ENCODE data around the gene GNAI2. TPM values are rescaled to one million over a fixed set of nuclear protein-coding genes. Genes with fewer than 3 reads are reported as not detected.
"Not testable (repeated sequence)": the region's sequence is repeated elsewhere in the genome, so short reads cannot be mapped to it uniquely, and the experiment has no call there.

Gene GNAI2
- total RNA-seq, 5 donors from 2014 or later (not counting 1 experiment from before 2014, with no cell fraction given): 257 to 313 (median 287) TPM

DNA sequence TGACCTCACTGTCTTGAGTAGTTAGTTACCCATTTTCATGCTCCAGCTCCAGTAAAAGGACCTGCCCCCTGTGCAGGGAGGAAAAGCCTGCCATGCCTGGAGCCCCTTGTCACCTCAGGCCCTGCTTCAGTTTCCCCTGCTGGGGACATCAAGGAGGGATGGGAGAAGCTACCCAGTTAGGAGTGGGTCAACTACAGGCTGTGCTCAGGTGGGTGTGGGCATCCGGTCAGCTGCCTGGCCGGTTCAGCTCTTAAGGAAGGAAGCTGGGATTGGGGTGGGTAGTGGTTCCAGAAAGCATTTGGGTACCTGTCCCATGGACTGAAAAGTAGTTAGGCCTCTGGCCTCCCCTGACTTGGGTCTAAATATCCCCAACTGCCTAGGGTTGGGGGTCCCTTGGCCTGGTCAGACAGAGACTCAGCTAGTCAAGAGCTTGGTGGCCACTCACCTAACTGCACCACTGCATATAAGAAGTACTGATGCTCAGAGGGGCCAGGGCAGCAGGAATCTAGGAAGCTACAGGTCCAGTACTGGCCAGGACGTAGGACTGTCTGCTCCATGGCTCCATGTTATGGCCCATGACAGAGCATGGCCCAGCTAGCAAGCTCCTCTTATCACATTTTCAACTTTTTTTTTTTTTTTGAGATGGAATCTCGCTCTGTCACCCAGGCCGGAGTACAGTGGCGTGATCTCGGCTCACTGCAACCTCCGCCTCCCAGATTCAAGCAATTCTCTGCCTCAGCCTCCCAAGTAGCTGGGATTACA, 43.4 kb downstream of the GNAI2 start:
- Histone ChIP-seq H3K9me3 (no peaks in the 10 kb centered on the region), H3K4me1 (ENCODE audit: control insufficient read depth in 1 of 2, extremely low read depth in 1 of 2, insufficient read depth in 2 of 2, low read length in 2 of 2) (peaks cover 2 to 23% of the 10 kb centered on the region in 2 experiments), H3K36me3 (ENCODE audit: control insufficient read depth in 2 of 2, extremely low read depth in 1 of 2, insufficient read depth in 1 of 2, low read length in 1 of 2) (no peaks in the 10 kb centered on the region), H3K27ac (ENCODE audit: low read length) (no peak overlapping the region), H3K27me3 (replicated peaks in 1 of 2; ENCODE audit: control insufficient read depth in 2 of 2, extremely low read depth in 1 of 2, insufficient read depth in 2 of 2, low read length in 1 of 2) (peaks cover 9 to 48% of the 10 kb centered on the region in 2 experiments), H3K4me3 (ENCODE audit: control insufficient read depth in 1 of 2, extremely low read depth in 1 of 2, low read length in 1 of 2) (no peak overlapping the region)
- CTCF ChIA-PET: interaction anchor here (0.5 to 0.6 kb wide), 2 partner anchors 30 kb away, joined by 3 to 7 read pairs; no protein-coding TSS in a partner anchor
- Mint-ChIP-seq H3K27ac (no peak overlapping the region), H3K4me3 (no peak overlapping the region), H3K4me1 (peaks cover 11 to 16% (median 14%) of the 10 kb centered on the region in 3 donors), H3K36me3 (no peaks in the 10 kb centered on the region), H3K27me3 (peaks cover 14 to 33% of the 10 kb centered on the region in 2 donors), H3K9me3 (no peaks in the 10 kb centered on the region)
- no peak for DNase-seq
- POLR2A ChIA-PET: interaction anchor here in 1 of 2 donors (0.5 to 0.9 kb wide), 3 partner anchors 44 to 1221 kb away, joined by 4 to 7 read pairs (median 6); partner anchors contain the start of gene DCAF1
- 97% methylated on average over 3 of the region's 8 CpGs for WGBS (ENCODE audit: insufficient coverage)
- no peak for ATAC-seq (replicated peaks in 1 of 4)

DNA sequence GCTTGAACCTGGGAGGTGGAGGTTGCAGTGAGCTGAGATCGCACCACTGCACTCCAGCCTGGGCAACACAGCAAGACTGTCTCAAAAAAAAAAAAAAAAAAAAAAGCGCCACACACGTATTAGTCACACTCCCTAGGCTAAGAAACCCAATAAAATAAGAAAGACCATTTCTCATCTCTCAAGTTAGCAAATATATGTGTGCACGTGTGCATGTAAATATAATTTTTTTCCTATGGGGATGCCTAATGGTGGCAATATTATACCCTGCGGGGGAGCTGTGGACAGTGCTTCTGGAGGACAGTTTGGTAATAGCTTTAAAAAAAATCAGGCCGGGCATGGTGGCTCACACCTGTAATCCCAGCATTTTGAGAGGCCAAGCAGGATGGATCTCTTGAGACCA, 48.1 kb downstream of the GNAI2 start:
- WGBS (ENCODE audit: insufficient coverage): no CpG with 5 or more reads among the region's 6 CpGs
- DNase-seq; H3K4me3 Mint-ChIP-seq; H3K27ac Mint-ChIP-seq; H3K27me3 ChIP-seq (replicated peaks in 1 of 2; ENCODE audit: control insufficient read depth in 2 of 2, extremely low read depth in 1 of 2, insufficient read depth in 2 of 2, low read length in 1 of 2); H3K9me3 ChIP-seq; H3K36me3 Mint-ChIP-seq; H3K4me1 ChIP-seq (ENCODE audit: control insufficient read depth in 1 of 2, extremely low read depth in 1 of 2, insufficient read depth in 2 of 2, low read length in 2 of 2); H3K27ac ChIP-seq (ENCODE audit: low read length); H3K4me3 ChIP-seq (ENCODE audit: control insufficient read depth in 1 of 2, extremely low read depth in 1 of 2, low read length in 1 of 2); CTCF ChIA-PET; H3K27me3 Mint-ChIP-seq; H3K4me1 Mint-ChIP-seq; ATAC-seq (replicated peaks in 1 of 4); H3K9me3 Mint-ChIP-seq: not testable (repeated sequence)
- POLR2A ChIA-PET: interaction anchor here in 1 of 2 donors (0.6 kb wide), 1 partner anchor 105 kb away, joined by 3 read pairs; no protein-coding TSS in a partner anchor
- peaks cover 15 to 23% of the 10 kb centered on the region in 2 donors for H3K36me3 ChIP-seq (ENCODE audit: control insufficient read depth in 2 of 2, extremely low read depth in 1 of 2, insufficient read depth in 1 of 2, low read length in 1 of 2)

GRCh38 chr3:50286322-50287227, 50.6 kb downstream of the GNAI2 start:
- Mint-ChIP-seq H3K27ac (no peak overlapping the region), H3K9me3 (no peaks in the 10 kb centered on the region), H3K36me3 (peaks cover 9% of the 10 kb centered on the region), H3K27me3 (no peaks in the 10 kb centered on the region), H3K4me1 (peaks cover 5 to 11% (median 7%) of the 10 kb centered on the region in 3 donors), H3K4me3 (no peak overlapping the region)
- no peak overlapping the region for H3K4me3 ChIP-seq (ENCODE audit: control insufficient read depth in 1 of 2, extremely low read depth in 1 of 2, low read length in 1 of 2)
- ChIA-PET CTCF (no interaction called here), POLR2A (interaction anchor here in 1 of 2 donors (0.6 kb wide), 1 partner anchor 11 kb away, joined by 7 read pairs; no protein-coding TSS in a partner anchor)
- H3K9me3 ChIP-seq: no peaks in the 10 kb centered on the region
- peaks cover 3 to 14% of the 10 kb centered on the region in 2 experiments for H3K4me1 ChIP-seq (ENCODE audit: control insufficient read depth in 1 of 2, extremely low read depth in 1 of 2, insufficient read depth in 2 of 2, low read length in 2 of 2)
- H3K36me3 ChIP-seq (ENCODE audit: control insufficient read depth in 2 of 2, extremely low read depth in 1 of 2, insufficient read depth in 1 of 2, low read length in 1 of 2): peaks cover 20 to 33% of the 10 kb centered on the region in 2 donors
- ATAC-seq (replicated peaks in 1 of 4) (no peak), DNase-seq (no peak)
- H3K27ac ChIP-seq (ENCODE audit: low read length): no peak overlapping the region
- 94% methylated on average over 18 of the region's 28 CpGs for WGBS (ENCODE audit: insufficient coverage)
- no peaks in the 10 kb centered on the region for H3K27me3 ChIP-seq (replicated peaks in 1 of 2; ENCODE audit: control insufficient read depth in 2 of 2, extremely low read depth in 1 of 2, insufficient read depth in 2 of 2, low read length in 1 of 2)

DNA sequence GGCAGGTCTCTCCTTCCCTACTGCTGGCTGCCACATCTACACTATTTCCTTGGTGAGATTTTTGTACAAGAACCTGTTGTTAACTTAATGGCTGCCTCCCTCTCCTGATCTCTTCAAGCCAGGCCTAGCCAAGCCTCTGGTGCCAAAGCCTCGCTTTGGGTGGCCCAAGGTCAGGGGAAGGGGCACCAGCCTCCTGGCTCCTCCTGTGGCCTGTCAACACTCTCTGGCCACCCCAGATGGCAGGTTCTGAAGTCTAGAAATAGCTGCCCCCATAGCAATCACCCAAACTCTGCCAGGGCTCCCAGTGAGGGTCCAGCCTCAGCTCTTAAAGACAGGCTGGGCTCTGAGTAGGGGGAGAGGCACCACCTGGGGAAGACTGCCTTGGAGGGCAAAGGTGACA, 51.3 kb downstream of the GNAI2 start:
- Mint-ChIP-seq H3K4me3 (no peak overlapping the region), H3K9me3 (no peaks in the 10 kb centered on the region), H3K27me3 (no peaks in the 10 kb centered on the region), H3K27ac (no peak overlapping the region), H3K36me3 (peaks cover 9% of the 10 kb centered on the region), H3K4me1 (peaks cover 6 to 13% (median 8%) of the 10 kb centered on the region in 3 donors)
- H3K27ac ChIP-seq (ENCODE audit: low read length): no peak overlapping the region
- ChIA-PET POLR2A (no interaction called here), CTCF (no interaction called here)
- ATAC-seq (replicated peaks in 1 of 4) (no peak), DNase-seq (no peak)
- no peaks in the 10 kb centered on the region for H3K27me3 ChIP-seq (replicated peaks in 1 of 2; ENCODE audit: control insufficient read depth in 2 of 2, extremely low read depth in 1 of 2, insufficient read depth in 2 of 2, low read length in 1 of 2)
- no peak overlapping the region for H3K4me3 ChIP-seq (ENCODE audit: control insufficient read depth in 1 of 2, extremely low read depth in 1 of 2, low read length in 1 of 2)
- no peaks in the 10 kb centered on the region for H3K9me3 ChIP-seq
- 100% methylated on average over 1 of the region's 1 CpG for WGBS (ENCODE audit: insufficient coverage)
- peaks cover 20 to 33% of the 10 kb centered on the region in 2 donors for H3K36me3 ChIP-seq (ENCODE audit: control insufficient read depth in 2 of 2, extremely low read depth in 1 of 2, insufficient read depth in 1 of 2, low read length in 1 of 2)
- peaks cover 5 to 17% of the 10 kb centered on the region in 2 experiments for H3K4me1 ChIP-seq (ENCODE audit: control insufficient read depth in 1 of 2, extremely low read depth in 1 of 2, insufficient read depth in 2 of 2, low read length in 2 of 2)

GRCh38 chr3:50288387-50289007, 52.5 kb downstream of the GNAI2 start:
- Mint-ChIP-seq H3K4me1 (peaks cover 14 to 21% (median 17%) of the 10 kb centered on the region in 3 donors), H3K36me3 (peaks cover 9% of the 10 kb centered on the region), H3K9me3 (no peaks in the 10 kb centered on the region), H3K27ac (no peak overlapping the region), H3K4me3 (peak overlapping the region in 1 of 3 donors; percentile 2), H3K27me3 (no peaks in the 10 kb centered on the region)
- H3K9me3 ChIP-seq: no peaks in the 10 kb centered on the region
- peaks cover 5 to 26% of the 10 kb centered on the region in 2 experiments for H3K4me1 ChIP-seq (ENCODE audit: control insufficient read depth in 1 of 2, extremely low read depth in 1 of 2, insufficient read depth in 2 of 2, low read length in 2 of 2)
- WGBS (ENCODE audit: insufficient coverage): 96% methylated on average over 11 of the region's 23 CpGs
- CTCF ChIA-PET: no interaction called here
- no peaks in the 10 kb centered on the region for H3K27me3 ChIP-seq (replicated peaks in 1 of 2; ENCODE audit: control insufficient read depth in 2 of 2, extremely low read depth in 1 of 2, insufficient read depth in 2 of 2, low read length in 1 of 2)
- H3K27ac ChIP-seq (ENCODE audit: low read length): no peak overlapping the region
- H3K4me3 ChIP-seq (ENCODE audit: control insufficient read depth in 1 of 2, extremely low read depth in 1 of 2, low read length in 1 of 2): no peak overlapping the region
- ATAC-seq (replicated peaks in 1 of 4) (no peak), DNase-seq (no peak)
- H3K36me3 ChIP-seq (ENCODE audit: control insufficient read depth in 2 of 2, extremely low read depth in 1 of 2, insufficient read depth in 1 of 2, low read length in 1 of 2): peaks cover 20 to 33% of the 10 kb centered on the region in 2 donors
- POLR2A ChIA-PET: no interaction called here

DNA sequence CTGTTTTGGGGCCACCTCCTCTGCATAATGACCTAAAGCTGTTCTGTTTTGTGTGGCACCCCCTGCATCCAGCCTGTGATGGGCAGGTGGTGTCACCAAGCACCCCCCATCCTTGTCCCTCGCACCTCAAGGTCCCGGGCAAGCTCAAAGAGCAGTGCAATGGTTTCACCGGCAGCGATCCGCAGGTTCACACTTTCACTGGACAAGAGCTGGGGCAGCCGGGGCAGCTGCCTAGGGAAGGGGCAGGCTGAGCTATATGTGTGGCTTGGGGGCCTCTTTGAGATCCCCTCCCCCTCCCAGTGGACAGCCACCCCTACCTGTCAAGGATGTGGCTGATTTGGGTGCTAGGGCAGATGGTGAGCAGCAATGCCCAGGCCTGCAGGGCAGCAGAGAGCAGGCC, 53.1 kb downstream of the GNAI2 start:
- Histone ChIP-seq H3K4me1 (ENCODE audit: control insufficient read depth in 1 of 2, extremely low read depth in 1 of 2, insufficient read depth in 2 of 2, low read length in 2 of 2) (peaks cover 5 to 26% of the 10 kb centered on the region in 2 experiments), H3K9me3 (no peaks in the 10 kb centered on the region), H3K27ac (ENCODE audit: low read length) (no peak overlapping the region), H3K36me3 (ENCODE audit: control insufficient read depth in 2 of 2, extremely low read depth in 1 of 2, insufficient read depth in 1 of 2, low read length in 1 of 2) (peaks cover 20 to 33% of the 10 kb centered on the region in 2 donors), H3K27me3 (replicated peaks in 1 of 2; ENCODE audit: control insufficient read depth in 2 of 2, extremely low read depth in 1 of 2, insufficient read depth in 2 of 2, low read length in 1 of 2) (no peaks in the 10 kb centered on the region), H3K4me3 (ENCODE audit: control insufficient read depth in 1 of 2, extremely low read depth in 1 of 2, low read length in 1 of 2) (no peak overlapping the region)
- H3K4me1 Mint-ChIP-seq: peaks cover 14 to 21% (median 17%) of the 10 kb centered on the region in 3 donors
- peak overlapping the region in 1 of 3 donors; percentile 15 for H3K4me3 Mint-ChIP-seq
- DNase-seq: no peak
- ATAC-seq (replicated peaks in 1 of 4): no peak
- ChIA-PET CTCF (no interaction called here), POLR2A (interaction anchor here in 1 of 2 donors (0.6 kb wide), 1 partner anchor 80 kb away, joined by 3 read pairs; no protein-coding TSS in a partner anchor)
- WGBS (ENCODE audit: insufficient coverage): no CpG with 5 or more reads among the region's 6 CpGs
- H3K27ac Mint-ChIP-seq: no peak overlapping the region
- H3K36me3 Mint-ChIP-seq: peaks cover 9% of the 10 kb centered on the region
- H3K27me3 Mint-ChIP-seq: no peaks in the 10 kb centered on the region
- no peaks in the 10 kb centered on the region for H3K9me3 Mint-ChIP-seq

Measured in T-cell (primary cell).